Subcutaneous adipose tissue (tissue), 4 donors: Measurements from ENCODE around the gene GALNT9. TPM values are rescaled to one million over a fixed set of nuclear protein-coding genes. Genes with fewer than 3 reads are reported as not detected.

Experiments
- CTCF ChIP-seq: fragments of 450-650 bp; IDR thresholded peaks from one replicate; pipeline ENCODE4 v1.5.1; 2016; ENCODE audit warnings: low read depth, mild to moderate bottlenecking, control low read depth, antibody characterized with exemption, moderate library complexity
- total RNA-seq, 4 donors: library from RNA; depleted of rRNA; stranded (reverse); fragments of >200 nt; gene quantifications; one replicate each; pipeline ENCODE4 v1.1.0, GENCODE V29; 2016

Gene GALNT9
- total RNA-seq, 4 donors from 2014 or later = not detected

GRCh38 chr12:132255642-132256041 lies 73.7 kb downstream of the GALNT9 start:
- TF ChIP-seq CTCF = no peak

- TF ChIP-seq CTCF = no peak
These were observed 75.5 kb downstream of the GALNT9 start for GRCh38 chr12:132253698-132254480.

- TF ChIP-seq CTCF = no peak
These were observed 77.5 kb downstream of the GALNT9 start for GRCh38 chr12:132251741-132252490.

GRCh38 chr12:132251310-132251709 lies 78.1 kb downstream of the GALNT9 start:
- TF ChIP-seq CTCF = no peak

- TF ChIP-seq CTCF = no peak
These were observed 78.7 kb downstream of the GALNT9 start for GRCh38 chr12:132250707-132251106.

GRCh38 chr12:132249689-132250478 lies 79.5 kb downstream of the GALNT9 start:
- no peak for TF ChIP-seq CTCF
